Measurements from ENCODE around the gene MTG2. TPM values are rescaled to one million over a fixed set of nuclear protein-coding genes. Genes with fewer than 3 reads are reported as not detected.
A peak's percentile ranks its signal among the peaks of the same experiment; 100 is the strongest.

MTG2 gene
- total and polyA plus RNA-seq, 2 of the 13 experiments (the other 11 are each of a cell fraction or from before 2014, with no cell fraction given): 20.4 to 37.8 TPM

- TF ChIP-seq POLR2A (IDR thresholded peaks at IDR 0.05; ENCODE audit: insufficient read depth in 1 of 2, low read depth in 2 of 2, low read length in 2 of 2) (peak in 1 of 2 experiments; percentile 7; a peak in 1 of 4 replicates), ZFAT (CRISPR knock-in tag; conservative IDR thresholded peaks at IDR 0.05) (no peak), IRF2 (CRISPR knock-in tag; IDR thresholded peaks at IDR 0.05) (0 out of 2 replicates have a peak, but pooled peaks have one; percentile 46), MNT (IDR thresholded peaks at IDR 0.05) (no peak), ZMAT5 (CRISPR knock-in tag; IDR thresholded peaks at IDR 0.05; ENCODE audit: borderline replicate concordance, low read depth) (no peak), ATF5 (CRISPR knock-in tag; IDR thresholded peaks at IDR 0.05; ENCODE audit: low read depth) (no peak), ZNF704 (CRISPR knock-in tag; IDR thresholded peaks at IDR 0.05; ENCODE audit: borderline replicate concordance) (no peak), JUN (CRISPR knock-in tag; IDR thresholded peaks at IDR 0.05) (no peak), TBX3 (IDR thresholded peaks at IDR 0.05; ENCODE audit: borderline replicate concordance) (no peak), KDM2A (CRISPR knock-in tag; IDR thresholded peaks at IDR 0.05; ENCODE audit: borderline replicate concordance, low read depth) (peak; percentile 31; the same call in 1 of the 2 replicates), STAT6 (CRISPR knock-in tag; IDR thresholded peaks at IDR 0.05; ENCODE audit: borderline replicate concordance) (no peak; the same call in none of the 2 replicates), ZNF703 (CRISPR knock-in tag; IDR thresholded peaks at IDR 0.05; ENCODE audit: borderline replicate concordance) (no peak), MIXL1 (CRISPR knock-in tag; IDR thresholded peaks at IDR 0.05) (no peak), ZNF136 (CRISPR knock-in tag; IDR thresholded peaks at IDR 0.05; ENCODE audit: low read depth) (no peak), HIC2 (CRISPR knock-in tag; IDR thresholded peaks at IDR 0.05; ENCODE audit: low read depth) (no peak), DZIP1 (CRISPR knock-in tag; IDR thresholded peaks at IDR 0.05) (no peak)
These were observed 41.2 kb upstream of the MTG2 start (continued) for GRCh38 chr20:62141397-62142251.

All from HepG2 (cell line).